ENCODE results near the gene LRRC38. TPM values are rescaled to one million over a fixed set of nuclear protein-coding genes. Genes with fewer than 3 reads are reported as not detected.

The LRRC38 gene
- total RNA-seq, 1 donor: not detected

DNA sequence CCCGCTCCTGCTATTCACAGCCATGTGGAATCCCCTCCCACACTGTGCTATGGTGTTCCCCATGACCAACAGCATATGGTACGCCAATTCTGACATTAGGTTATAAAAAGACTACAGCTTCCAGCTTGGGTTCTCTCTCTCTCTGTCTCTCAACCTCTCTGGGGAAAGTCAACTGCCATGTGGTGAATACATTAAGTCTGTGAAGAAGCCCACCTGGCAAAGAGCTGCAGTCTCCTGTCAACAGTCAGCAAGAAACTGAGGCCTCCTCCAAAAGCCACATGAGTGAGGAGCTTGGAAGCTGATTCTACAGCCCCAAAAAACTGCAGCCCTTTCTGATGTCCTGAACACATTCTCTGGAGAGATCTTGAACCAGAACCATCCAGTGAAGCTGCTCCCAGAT is 25.0 kb upstream of the LRRC38 start:
- Histone ChIP-seq H3K9me3 (ENCODE audit: low read depth, low read length) (no peaks in the 10 kb centered on the region), H3K27me3 (ENCODE audit: insufficient read depth, low read length) (no peaks in the 10 kb centered on the region), H3K4me1 (ENCODE audit: insufficient read depth, low read length) (no peaks in the 10 kb centered on the region), H3K4me3 (ENCODE audit: low read length) (no peak overlapping the region)

DNA sequence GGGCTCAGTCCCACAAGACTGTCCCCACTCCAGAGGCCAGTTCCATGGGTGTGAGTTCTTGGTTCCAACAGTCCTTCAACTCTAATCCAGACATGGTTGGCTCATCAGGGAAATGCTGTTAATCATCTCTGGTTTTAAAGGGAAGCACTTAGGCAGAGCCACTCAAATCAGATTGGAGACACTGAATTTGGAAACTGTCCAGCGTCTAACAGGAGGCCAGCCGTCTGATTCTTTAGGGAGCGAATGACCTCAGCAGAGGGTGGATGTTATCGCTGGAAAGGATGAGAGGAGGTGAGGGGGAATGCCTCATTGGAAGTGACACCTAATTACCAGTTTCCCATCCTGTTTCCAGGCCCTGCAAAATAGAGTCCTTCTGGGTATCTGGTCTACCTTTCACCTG is 22.8 kb upstream of the LRRC38 start:
- no peaks in the 10 kb centered on the region for H3K4me1 ChIP-seq (ENCODE audit: insufficient read depth, low read length)
- H3K4me3 ChIP-seq (ENCODE audit: low read length): no peak overlapping the region

DNA sequence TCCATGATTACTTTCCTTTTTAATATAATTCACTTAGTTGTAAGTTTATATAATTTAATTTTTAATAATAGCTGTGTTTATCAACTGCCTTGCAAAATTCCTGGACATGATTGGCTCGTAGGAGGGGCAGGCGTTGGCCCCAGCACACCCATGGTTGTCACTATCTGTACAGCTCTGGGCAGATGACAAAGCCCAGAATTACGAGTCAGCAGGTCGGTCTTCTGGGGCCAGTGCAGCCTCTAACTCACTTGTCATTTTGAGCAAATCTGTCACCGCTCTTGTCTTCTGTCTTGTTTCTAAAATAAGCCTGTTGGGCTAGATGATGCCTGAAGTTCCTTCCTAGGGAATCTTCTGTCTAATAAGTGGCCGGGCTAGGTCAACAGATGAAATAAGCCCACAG is 21.4 kb upstream of the LRRC38 start:
- Histone ChIP-seq H3K4me1 (ENCODE audit: insufficient read depth, low read length) (no peaks in the 10 kb centered on the region), H3K4me3 (ENCODE audit: low read length) (no peak overlapping the region), H3K9me3 (ENCODE audit: low read depth, low read length) (no peaks in the 10 kb centered on the region), H3K27me3 (ENCODE audit: insufficient read depth, low read length) (no peaks in the 10 kb centered on the region)

More for the DNA sequence above, 22.8 kb upstream of the LRRC38 start:
- no peaks in the 10 kb centered on the region for H3K9me3 ChIP-seq (ENCODE audit: low read depth, low read length)
- H3K27me3 ChIP-seq (ENCODE audit: insufficient read depth, low read length): no peaks in the 10 kb centered on the region

DNA sequence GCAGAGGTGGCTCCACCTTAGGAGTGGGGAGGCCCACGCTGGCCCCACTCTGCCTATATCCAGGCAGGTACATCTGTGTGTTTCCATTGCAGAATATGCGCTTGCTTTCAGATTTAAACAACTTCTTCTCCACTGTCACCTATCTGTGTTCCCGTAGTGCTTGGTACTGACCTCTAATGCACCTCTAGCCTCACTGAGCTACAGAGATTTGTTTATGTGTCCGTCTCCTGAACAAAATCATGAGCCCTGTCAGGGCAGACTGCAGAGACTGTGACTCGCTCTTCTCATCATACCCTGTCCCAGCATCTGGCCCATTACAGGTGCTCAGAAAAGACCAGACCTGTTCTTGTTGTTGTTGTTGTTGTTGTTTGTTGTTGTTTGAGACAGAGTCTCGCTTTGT is 14.5 kb upstream of the LRRC38 start:
- Histone ChIP-seq H3K27me3 (ENCODE audit: insufficient read depth, low read length) (no peaks in the 10 kb centered on the region), H3K4me1 (ENCODE audit: insufficient read depth, low read length) (no peaks in the 10 kb centered on the region), H3K4me3 (ENCODE audit: low read length) (no peak overlapping the region), H3K9me3 (ENCODE audit: low read depth, low read length) (no peaks in the 10 kb centered on the region)

DNA sequence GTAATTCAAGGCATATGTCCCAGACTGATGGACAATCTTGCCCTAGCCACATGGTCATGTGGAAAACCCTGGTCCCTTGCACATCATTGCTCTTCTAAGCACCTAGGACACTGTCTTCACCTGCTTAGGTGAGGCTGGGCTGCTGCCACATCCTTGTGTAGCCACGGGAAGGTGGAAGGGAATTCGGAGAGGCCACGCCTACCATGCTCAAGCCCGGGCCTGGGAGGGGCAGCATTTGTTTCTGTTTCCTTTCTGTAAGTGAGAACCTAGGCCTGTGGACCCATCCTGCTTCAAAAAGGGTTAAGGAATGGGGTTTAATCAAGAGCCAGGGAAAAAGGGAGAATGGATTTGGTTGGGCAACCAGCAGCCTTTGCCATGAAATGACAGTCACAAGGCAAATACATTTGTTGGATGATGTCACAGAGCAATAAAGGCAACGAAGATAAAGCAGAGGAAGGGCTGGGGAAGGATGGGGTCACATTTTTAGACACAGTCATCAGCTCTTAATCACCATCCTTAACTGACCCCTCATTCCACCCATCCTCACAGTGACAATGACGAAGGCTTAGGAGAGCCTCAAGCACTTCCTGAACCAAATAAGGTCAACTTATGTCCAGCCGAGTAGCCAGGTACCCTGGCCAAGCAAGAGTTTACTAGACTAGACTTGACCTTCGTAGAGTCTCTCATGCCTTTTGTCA is 10.1 kb upstream of the LRRC38 start:
- Histone ChIP-seq H3K27me3 (ENCODE audit: insufficient read depth, low read length) (no peaks in the 10 kb centered on the region), H3K4me1 (ENCODE audit: insufficient read depth, low read length) (no peaks in the 10 kb centered on the region), H3K9me3 (ENCODE audit: low read depth, low read length) (no peaks in the 10 kb centered on the region), H3K4me3 (ENCODE audit: low read length) (no peak overlapping the region)

DNA sequence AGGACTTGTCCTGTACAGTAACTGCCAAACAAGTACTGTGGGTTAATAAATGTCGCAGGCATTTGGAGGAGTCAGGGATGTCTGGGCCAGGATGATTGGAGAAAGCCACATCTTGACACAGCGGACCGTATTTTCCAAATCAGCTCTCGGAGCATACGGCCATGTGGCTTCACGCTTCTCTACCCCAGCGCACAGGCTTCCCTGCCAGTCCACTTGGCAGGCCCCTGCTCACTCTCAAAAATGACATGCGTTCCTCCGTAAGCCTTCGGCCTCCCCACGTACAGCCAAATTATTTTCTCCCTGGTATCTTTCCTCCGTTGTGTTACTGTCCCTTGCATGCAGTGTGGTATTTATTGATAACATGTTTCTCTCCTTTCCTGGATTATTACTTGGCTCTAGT is 7.2 kb upstream of the LRRC38 start:
- no peaks in the 10 kb centered on the region for H3K4me1 ChIP-seq (ENCODE audit: insufficient read depth, low read length)
- H3K9me3 ChIP-seq (ENCODE audit: low read depth, low read length): no peaks in the 10 kb centered on the region
- H3K4me3 ChIP-seq (ENCODE audit: low read length): no peak overlapping the region
- H3K27me3 ChIP-seq (ENCODE audit: insufficient read depth, low read length): no peaks in the 10 kb centered on the region

DNA sequence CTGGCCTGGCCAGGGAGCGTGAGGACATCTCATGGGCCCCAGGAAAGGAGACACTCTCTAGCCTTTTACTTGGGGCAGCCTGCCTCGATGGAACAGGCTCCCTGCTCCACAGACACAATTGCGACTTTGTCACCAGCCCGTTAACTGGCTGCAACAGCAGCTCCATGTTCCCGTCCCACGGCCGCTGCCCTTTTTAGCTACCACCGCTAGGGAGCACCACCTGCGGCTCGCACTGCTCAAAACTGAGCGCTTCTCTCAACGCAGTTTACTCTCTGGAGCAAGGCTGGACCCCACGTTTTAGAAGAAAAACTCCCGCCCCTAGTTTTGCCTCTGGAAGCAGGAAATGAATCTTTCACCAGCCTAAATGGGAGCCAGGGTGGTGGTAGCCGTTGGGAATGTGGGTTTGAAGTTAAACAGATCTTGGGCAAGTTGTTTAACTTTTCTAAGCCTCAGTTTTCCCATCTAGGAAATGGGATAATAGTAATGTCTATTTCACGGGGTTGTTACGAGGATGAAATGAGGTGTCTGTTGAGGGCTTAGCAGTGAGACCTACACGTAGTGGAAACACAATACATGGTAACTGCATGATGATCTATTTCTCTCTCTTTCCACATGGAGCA is 3.5 kb upstream of the LRRC38 start:
- Histone ChIP-seq H3K4me3 (ENCODE audit: low read length) (no peak overlapping the region), H3K9me3 (ENCODE audit: low read depth, low read length) (no peaks in the 10 kb centered on the region), H3K27me3 (ENCODE audit: insufficient read depth, low read length) (peaks cover 6% of the 10 kb centered on the region), H3K4me1 (ENCODE audit: insufficient read depth, low read length) (no peaks in the 10 kb centered on the region)

DNA sequence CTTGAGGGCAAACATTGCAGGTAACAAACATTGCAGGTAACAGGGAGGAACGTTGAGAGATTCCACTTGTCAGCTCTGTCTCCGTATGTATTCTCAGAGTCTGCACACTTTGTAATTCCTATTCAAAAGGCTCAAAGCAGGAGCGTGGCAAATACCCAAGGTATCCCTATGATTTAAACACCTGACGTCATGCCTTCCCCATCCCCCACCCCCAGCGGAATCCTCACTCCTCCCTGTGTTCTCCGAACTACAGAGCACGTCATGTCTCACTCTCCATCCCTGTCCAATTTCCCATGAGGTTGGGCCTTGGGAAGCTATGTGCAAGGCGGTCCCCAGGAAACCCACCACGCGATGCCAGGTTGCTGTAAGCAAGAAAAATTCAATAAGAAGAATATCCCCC is 2.8 kb upstream of the LRRC38 start:
- Histone ChIP-seq H3K27me3 (ENCODE audit: insufficient read depth, low read length) (peaks cover 6% of the 10 kb centered on the region), H3K4me1 (ENCODE audit: insufficient read depth, low read length) (no peaks in the 10 kb centered on the region), H3K9me3 (ENCODE audit: low read depth, low read length) (no peaks in the 10 kb centered on the region), H3K4me3 (ENCODE audit: low read length) (no peak overlapping the region)

DNA sequence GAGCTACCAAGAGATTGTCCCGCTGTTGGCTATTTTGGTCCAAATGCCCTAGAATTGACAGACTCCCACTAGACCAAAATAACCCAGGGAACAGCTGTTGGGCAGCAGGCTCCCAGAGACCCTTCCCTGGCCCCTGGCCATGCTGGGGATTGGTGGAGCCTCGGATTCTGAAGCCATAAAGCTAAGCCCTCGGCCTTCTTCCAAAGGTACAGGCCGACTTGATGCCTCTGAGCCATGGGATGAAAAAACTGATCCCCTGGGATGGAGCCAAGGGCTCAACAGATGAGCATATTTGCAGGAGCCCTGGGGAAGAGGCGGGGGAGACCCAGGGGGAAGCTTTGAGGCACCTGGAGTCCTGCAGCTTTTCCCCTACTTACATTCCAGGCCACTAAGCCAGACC is 1.0 kb upstream of the LRRC38 start:
- H3K9me3 ChIP-seq (ENCODE audit: low read depth, low read length): no peaks in the 10 kb centered on the region
- H3K4me1 ChIP-seq (ENCODE audit: insufficient read depth, low read length): no peaks in the 10 kb centered on the region
- H3K27me3 ChIP-seq (ENCODE audit: insufficient read depth, low read length): peaks cover 6% of the 10 kb centered on the region
- no peak overlapping the region for H3K4me3 ChIP-seq (ENCODE audit: low read length)

DNA sequence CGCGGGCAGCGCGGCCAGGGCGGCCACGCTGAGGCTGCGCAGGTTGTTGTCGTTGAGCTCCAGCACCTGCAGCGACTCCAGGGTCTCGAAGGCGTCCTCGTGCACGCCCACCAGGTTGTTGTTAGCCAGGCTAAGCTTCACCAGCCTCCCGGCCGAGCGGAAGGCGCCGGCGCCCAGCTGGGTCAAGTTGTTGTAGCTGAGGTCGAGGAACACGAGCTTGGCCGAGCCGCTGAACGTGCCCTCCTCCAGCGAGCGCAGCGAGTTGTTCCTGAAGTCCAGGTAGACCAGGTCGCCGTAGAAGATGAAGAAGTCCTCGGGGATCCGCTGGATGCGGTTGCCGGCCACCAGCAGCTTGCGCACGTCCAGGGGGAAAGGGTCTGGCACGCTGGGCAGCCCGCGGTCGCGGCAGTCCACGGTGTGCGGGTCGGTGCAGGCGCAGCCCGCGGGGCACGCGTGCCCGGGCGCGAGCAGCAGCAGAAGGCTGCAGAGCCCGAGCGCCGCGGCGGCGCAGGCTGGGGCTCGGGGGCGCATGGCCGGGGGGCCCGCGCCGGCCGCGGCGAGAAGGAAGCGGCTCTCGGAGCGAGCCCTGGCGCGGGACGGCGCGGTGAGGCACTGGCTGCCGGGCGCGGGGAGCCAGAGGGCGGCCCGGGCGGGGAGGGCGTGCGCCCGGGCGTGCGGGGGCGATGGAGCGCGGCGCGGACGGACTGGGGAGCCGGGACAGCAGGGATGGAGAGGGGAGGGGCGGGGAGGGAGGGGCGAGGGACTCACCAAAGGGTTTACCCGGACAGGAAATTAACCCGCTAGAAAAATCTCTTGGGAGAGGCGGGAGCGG is 524 bp downstream of the LRRC38 start:
- no peaks in the 10 kb centered on the region for H3K4me1 ChIP-seq (ENCODE audit: insufficient read depth, low read length)

DNA sequence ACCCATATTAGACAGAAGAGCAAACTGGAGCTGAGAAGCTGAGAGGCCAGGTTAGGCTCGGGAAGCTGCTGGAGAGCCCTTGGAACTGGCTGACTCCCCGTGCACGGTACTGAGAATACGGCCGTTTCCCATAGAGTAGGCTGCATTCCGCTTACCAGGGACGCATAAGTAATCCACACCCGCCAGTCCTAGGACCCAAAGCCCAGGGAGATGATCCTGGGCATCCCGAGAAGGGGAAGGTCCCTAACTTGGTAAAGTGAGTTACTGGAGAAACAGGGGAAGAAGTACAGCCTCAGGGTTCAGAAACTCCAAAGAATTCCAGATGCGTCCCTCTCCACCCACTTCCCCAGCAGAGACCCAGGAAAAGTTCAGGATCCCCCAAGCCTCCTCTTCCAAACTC is 1.3 kb downstream of the LRRC38 start:
- H3K9me3 ChIP-seq (ENCODE audit: low read depth, low read length): no peaks in the 10 kb centered on the region
- no peak overlapping the region for H3K4me3 ChIP-seq (ENCODE audit: low read length)
- peaks cover 6% of the 10 kb centered on the region for H3K27me3 ChIP-seq (ENCODE audit: insufficient read depth, low read length)
- H3K4me1 ChIP-seq (ENCODE audit: insufficient read depth, low read length): no peaks in the 10 kb centered on the region

More for the DNA sequence above, 524 bp downstream of the LRRC38 start:
- peaks cover 6% of the 10 kb centered on the region for H3K27me3 ChIP-seq (ENCODE audit: insufficient read depth, low read length)
- no peaks in the 10 kb centered on the region for H3K9me3 ChIP-seq (ENCODE audit: low read depth, low read length)
- H3K4me3 ChIP-seq (ENCODE audit: low read length): no peak overlapping the region

DNA sequence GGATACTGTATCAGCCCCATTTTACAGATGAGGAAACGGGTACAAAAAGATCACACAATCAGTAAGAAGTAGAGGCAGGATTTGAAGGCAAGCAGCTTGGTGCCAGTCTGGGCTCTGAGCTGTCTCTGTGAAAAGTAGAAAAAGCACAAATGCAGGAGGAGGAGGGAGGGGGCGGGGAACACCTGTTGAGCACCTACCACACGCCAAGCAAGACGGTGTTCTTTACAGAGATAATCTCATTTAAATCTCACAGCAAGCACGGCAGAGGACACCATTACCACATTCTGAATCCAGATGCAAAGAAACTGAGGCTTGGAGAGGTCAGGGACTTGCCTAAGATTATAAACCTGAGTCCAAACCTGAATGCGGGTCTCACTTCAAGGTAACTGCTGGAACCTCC is 3.3 kb downstream of the LRRC38 start:
- H3K27me3 ChIP-seq (ENCODE audit: insufficient read depth, low read length): peaks cover 6% of the 10 kb centered on the region
- no peaks in the 10 kb centered on the region for H3K4me1 ChIP-seq (ENCODE audit: insufficient read depth, low read length)
- no peaks in the 10 kb centered on the region for H3K9me3 ChIP-seq (ENCODE audit: low read depth, low read length)
- no peak overlapping the region for H3K4me3 ChIP-seq (ENCODE audit: low read length)

DNA sequence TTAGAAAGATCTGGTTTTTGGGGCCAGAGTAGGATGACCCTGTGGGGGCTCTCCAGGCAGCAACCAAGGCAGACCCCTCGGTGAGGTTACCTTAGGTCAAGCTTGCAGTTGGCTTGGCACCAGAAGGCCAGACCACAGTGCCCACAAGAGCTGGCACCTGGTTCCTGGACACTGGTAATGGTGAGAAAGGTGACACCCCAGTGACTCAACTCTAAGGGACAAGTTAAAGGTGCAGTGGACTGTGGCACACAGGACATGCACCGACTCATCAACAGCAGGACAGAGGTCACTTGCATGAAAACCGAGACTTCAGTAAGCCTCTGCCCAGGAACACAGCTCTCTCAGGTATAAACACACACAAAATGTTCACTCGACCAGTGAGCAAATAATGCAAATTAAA is 6.7 kb downstream of the LRRC38 start:
- Histone ChIP-seq H3K4me3 (ENCODE audit: low read length) (no peak overlapping the region), H3K9me3 (ENCODE audit: low read depth, low read length) (no peaks in the 10 kb centered on the region), H3K27me3 (ENCODE audit: insufficient read depth, low read length) (no peaks in the 10 kb centered on the region), H3K4me1 (ENCODE audit: insufficient read depth, low read length) (no peaks in the 10 kb centered on the region)

DNA sequence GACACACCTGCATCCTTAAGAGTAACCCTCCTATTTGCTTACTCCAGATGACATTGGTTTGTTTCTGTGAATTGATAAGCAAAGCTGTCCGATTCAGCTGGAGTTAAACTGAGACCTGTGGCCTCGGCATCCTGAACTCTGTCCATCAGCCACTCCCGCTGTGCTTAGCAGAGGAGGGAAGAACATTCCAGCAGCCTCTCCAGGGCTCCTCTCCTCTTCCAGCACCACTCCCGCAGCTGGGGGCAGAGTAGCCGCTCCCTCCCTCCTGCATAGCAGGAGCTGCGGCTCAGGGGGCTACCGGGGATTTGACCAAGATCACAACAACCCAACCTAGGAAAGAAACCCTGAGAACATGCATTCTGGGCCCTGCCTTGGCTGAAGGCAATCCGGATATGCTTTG is 8.8 kb downstream of the LRRC38 start:
- H3K9me3 ChIP-seq (ENCODE audit: low read depth, low read length): no peaks in the 10 kb centered on the region
- no peaks in the 10 kb centered on the region for H3K4me1 ChIP-seq (ENCODE audit: insufficient read depth, low read length)
- no peaks in the 10 kb centered on the region for H3K27me3 ChIP-seq (ENCODE audit: insufficient read depth, low read length)
- H3K4me3 ChIP-seq (ENCODE audit: low read length): no peak overlapping the region

DNA sequence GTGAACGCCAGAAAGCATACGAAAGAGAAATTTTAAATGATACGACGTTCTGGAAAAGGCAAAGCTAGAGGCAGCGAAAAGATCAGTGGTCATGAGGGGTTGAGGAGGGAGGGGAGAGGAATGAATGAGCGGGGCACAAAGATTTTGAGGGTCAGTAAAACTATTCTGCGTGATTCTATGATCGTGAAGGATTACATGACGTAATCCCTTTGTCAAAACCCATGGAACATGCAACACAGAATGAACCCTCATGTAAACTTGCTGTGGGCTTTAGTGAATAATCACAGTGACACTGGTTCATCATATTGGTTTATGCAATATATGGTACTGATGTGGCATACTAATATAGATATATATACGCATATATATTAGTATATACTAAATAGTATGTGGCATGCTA is 13.0 kb downstream of the LRRC38 start:
- no peaks in the 10 kb centered on the region for H3K27me3 ChIP-seq (ENCODE audit: insufficient read depth, low read length)
- no peak overlapping the region for H3K4me3 ChIP-seq (ENCODE audit: low read length)
- H3K9me3 ChIP-seq (ENCODE audit: low read depth, low read length): no peaks in the 10 kb centered on the region
- no peaks in the 10 kb centered on the region for H3K4me1 ChIP-seq (ENCODE audit: insufficient read depth, low read length)

Measured in mononuclear cell (primary cell).